Hematopoietic multipotent progenitor cell treated with erythropoietin and hydrocortisone succinate and interleukin-3 and kit ligand, for 15 days (in vitro differentiated cells): ENCODE data around the gene JADE2.
"Not testable (repeated sequence)": the region's sequence is repeated elsewhere in the genome, so short reads cannot be mapped to it uniquely, and the experiment has no call there.

ENCODE experiments used
- DNase-seq: peaks from one replicate; pipeline ENCODE4 v3.0.0-alpha.2; 2015; ENCODE audit warnings: low spot score

Gene JADE2

GRCh38 chr5:134552301-134552700, 26.8 kb downstream of the JADE2 start:
- DNase-seq = peak; percentile 39

- not testable (repeated sequence) for DNase-seq
Measured at GRCh38 chr5:134552716-134553115, 27.2 kb downstream of the JADE2 start.

GRCh38 chr5:134553821-134554267, 28.4 kb downstream of the JADE2 start:
- DNase-seq = no peak

DNA sequence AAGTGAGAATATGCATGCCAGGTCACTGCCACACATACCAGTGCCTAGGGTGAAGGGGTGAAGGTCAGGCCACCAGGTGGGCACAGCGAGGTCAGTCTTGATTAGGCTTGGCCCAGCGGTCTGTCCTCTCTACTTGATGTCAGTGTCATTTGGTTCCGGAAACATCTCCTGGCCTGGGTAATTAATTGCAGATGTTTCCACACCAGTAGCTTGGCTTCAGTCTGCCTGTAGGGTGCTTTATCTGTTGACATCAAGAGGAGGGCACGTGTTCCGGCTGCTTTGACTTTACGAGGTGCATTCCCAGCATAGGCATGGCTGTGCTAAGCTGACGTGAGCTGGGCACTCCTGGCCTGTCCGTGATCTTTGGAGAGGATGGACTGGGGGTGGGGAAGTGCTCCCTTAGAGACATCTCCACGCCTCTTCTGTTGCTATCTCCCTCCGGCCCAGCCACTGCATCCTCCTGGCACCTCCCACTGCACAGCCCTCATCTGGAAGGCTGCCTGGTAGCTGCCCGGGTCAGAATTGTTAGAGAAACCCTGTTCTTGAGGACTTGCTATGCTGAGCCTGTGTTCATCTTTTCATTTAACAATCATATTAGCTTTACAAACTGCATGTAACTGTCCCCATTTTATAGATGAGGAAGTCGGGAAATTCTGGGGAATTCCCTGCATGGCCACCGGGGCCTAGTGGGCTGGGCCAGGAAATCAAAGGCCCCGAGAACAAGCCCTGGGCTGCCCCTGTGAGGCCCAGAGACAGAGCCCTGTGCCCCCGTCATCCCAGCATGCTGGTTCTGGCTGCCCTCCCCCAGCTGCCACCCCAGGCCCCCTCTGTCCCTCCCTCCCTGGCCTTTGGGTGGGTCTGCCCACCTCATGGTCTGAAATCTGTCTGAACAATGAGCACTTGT, 29.1 kb downstream of the JADE2 start:
- DNase-seq = peak; percentile 36

DNA sequence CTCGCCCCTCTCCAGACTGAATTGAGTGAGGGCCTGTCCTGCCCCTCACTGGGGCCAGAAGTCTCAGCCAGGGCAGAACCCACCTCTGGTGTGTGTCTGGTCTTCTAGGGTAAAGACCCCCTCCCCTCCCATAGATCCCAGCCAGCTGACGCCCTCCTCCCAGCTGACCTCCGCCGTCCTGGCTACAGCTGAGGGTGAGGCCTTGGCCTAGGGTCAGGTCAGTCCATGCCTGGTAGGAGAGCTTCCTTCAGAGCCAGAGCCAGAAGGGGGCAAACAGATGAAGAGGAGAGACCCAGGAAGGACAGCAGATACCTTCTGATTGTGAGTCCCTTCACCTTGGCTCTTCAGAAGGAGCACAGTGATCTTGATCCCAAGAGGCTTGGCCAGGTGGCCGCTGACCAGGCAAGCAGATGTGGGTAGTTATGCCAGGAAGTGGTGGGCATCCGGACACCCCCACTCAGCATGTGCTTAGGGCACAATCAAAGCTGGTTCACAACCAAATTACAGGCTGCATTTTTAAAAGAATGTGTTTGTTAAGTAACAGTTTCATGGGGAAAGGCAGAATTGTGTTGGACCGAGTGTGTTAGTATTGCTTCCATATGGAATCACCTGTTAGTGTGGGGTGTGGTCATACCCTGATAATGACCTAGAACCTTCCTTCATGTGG, 29.9 kb downstream of the JADE2 start:
- no peak for DNase-seq

GRCh38 chr5:134555890-134556311, 30.4 kb downstream of the JADE2 start:
- DNase-seq = peak; percentile 56

- not testable (repeated sequence) for DNase-seq
Measured at GRCh38 chr5:134556588-134556987, 31.1 kb downstream of the JADE2 start.

DNA sequence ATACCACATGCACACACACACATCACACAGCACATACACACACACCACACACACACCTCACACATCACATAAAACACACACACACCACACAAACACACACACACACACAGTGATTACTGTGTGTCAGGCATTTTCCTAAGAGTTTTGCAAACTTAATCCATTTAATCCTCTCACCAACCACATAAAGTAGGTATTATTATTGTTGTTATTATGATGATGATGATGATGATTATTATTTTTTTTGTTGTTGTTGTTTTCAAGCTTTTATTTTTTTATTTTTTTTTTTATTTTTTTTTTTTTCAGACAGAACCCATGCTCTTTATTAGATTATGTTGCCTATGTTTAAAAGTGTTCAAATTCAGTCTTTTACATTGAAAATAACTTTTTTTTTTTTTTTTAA, 31.5 kb downstream of the JADE2 start:
- no peak for DNase-seq

- DNase-seq = no peak
Measured at GRCh38 chr5:134559672-134560071, 34.2 kb downstream of the JADE2 start.

- DNase-seq = no peak
Measured at GRCh38 chr5:134560698-134561097, 35.2 kb downstream of the JADE2 start.

DNA sequence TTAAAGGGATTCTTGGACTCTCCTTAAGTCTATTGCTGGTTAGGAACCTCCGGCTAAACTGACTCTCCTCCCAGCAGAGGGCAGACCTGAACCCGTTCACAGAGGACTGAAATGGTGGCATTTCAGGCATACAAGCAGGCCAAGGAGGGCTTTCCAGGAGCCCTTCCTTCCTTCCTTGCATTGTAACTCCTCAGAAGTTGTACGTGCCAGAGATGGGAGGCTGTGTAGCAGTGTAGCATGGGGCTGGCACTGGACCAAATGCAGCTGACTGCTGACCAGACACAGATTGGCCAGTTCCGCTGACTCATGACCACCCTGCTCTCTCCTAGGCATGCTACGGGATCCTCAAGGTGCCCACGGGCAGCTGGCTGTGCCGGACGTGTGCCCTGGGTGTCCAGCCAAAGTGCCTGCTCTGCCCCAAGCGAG, 36.4 kb downstream of the JADE2 start:
- peak; percentile 21 for DNase-seq

DNA sequence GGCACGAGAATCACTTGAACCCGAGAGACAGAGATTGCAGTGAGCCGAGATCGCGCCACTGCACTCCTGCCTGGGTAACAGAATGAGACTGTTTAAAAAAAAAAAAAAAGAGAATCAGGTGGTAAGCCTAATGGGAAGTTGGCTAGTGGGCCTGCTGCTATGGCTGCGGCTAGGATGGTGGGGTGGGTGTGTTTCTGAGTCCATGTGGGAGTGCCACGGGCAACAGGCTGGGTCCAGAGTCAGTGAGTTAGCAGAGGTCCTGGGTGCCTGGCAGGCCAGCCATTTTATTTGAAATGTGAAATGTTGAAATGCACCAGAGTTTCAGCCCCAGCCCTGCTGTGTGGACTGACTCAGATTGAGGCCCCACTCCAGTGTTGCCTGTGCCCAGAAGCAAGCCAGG, 37.8 kb downstream of the JADE2 start:
- DNase-seq = no peak

GRCh38 chr5:134563962-134564361, 38.5 kb downstream of the JADE2 start:
- no peak for DNase-seq

GRCh38 chr5:134564396-134564795, 38.9 kb downstream of the JADE2 start:
- no peak for DNase-seq

- DNase-seq = no peak
Measured at GRCh38 chr5:134565791-134566740, 40.6 kb downstream of the JADE2 start.

DNA sequence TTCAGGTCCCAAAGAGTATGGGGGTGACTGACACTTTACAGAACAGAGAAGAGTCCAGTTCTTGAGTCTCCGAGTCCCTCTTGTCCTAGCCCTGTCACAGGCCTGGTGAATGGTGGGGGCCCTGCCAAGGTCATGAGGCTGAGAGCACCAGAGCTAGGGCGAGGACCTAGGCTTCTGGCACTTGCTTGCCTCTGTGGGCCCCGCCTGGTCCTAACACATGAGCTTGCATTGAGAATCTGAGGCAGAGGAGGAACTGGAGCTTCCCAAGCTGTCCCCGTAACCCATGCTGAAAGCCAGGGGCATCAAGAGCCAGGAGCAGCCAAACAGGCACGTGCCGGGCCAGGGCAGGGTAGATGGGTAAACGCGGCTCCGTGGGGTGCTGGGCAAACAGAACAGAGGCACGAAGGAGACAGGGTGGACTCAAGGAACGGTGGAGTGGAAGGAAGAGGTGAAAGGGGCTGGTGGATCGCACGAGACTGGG, 41.3 kb downstream of the JADE2 start:
- no peak for DNase-seq

DNA sequence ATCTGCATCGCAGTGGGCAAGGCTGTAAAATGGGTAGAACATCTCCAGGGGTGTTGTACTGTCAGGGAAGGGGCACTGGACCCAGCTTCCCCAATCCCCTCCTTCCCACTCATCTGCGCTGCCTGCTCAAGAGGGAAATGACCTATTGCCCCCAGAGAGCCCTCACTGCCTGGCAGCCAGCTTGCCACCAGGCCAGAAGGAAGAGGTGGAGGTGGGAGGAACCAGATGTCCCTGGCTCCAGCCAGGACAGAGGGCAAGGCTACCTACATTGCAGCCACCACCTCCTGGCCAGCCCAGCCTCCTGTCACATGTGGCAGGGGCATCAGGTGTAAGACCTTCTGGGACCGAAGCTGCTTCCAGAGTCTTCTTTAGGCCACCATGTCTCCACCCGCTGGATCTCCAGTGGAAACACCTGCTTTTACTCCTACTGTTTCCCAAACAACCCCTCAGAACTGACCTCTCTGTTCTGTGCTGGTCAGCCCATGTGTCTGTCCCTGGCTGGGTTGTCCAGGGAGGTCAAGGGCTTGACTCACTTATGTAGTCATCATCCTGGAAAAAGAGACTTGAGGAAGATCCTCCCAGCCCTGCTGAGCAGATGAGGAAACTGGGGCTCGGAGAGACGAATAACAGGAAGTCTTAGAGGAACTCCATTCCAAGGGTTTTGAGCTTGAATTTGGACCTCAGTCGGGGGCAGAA, 42.3 kb downstream of the JADE2 start:
- no peak for DNase-seq

DNA sequence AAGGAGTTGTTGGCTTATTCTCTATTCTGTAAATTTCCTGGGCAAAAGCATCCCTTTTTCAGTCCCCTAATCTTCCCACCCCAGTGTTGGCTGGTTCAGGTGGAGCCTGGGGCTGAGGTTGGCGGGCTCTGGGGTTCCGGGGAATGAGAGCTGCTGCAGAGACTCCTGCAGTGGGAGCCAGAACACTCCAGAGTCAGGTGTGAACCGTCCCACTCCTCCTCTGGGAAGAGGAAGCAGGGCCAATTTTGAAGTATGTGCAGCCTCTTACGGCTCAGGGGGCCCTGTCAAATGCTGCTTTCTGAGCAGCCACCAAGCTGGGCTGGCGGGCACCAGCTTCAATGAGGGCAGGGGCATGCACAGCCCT, 42.8 kb downstream of the JADE2 start:
- DNase-seq = no peak

DNA sequence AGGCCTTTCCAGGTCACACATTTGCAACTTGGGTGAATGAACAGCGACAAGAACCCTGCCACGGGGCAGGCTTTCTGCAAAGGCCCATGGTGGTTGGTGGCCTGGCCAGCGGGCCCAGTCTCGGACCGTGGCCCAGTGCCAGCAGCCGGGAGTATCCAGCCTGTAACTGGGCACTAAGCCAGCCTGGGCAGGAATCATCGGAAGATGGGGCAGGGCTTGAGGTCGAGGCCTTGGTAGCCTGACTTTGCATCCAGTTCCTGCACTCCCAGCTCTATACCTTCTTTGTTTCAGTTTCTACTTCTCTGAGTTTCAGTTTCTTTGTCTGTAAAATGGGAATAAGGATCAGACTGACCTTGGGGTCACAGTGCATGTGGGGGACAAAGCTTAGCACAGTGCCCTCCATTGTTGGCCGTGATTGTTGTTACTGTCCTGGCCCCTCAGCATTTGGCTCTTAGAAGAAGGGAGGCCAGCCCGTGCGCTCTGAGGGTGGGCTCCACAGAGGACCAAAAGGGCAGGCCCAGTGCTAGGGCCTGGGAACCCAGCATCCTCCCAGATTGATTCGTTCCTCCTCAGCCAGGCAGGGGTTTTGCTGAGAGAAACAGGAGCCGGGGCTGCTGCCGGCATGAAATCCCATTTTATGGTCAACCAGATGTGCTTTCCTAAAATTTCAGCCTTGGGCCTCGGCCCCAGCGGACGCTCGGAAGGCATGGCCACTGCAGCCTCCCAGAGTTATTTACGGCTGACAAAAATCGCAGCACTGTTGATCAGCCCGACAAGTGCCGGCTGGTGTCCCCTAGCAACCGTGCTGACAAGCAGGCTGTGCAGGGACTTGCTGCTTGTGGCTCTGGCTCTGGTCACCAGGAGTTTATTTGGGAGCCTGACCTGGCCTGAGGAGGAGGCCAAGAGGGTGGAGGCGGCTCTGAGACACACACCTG, 43.6 kb downstream of the JADE2 start:
- DNase-seq = no peak

GRCh38 chr5:134569758-134570364, 44.4 kb downstream of the JADE2 start:
- no peak for DNase-seq
